HG03575 (cell line): Measurements from ENCODE around the gene IRF6.
A peak's percentile ranks its signal among the peaks of the same experiment; 100 is the strongest.
"Not testable (repeated sequence)": the region's sequence is repeated elsewhere in the genome, so short reads cannot be mapped to it uniquely, and the experiment has no call there.

ENCODE experiments used
- ATAC-seq: cut with Tn5 transposase; IDR thresholded peaks from one replicate; pipeline ENCODE4 v1.9.1; 2021; ENCODE audit not compliant: unreplicated experiment, insufficient number of reproducible peaks, low FRiP score; ENCODE audit errors: extremely low read depth

IRF6 gene

DNA sequence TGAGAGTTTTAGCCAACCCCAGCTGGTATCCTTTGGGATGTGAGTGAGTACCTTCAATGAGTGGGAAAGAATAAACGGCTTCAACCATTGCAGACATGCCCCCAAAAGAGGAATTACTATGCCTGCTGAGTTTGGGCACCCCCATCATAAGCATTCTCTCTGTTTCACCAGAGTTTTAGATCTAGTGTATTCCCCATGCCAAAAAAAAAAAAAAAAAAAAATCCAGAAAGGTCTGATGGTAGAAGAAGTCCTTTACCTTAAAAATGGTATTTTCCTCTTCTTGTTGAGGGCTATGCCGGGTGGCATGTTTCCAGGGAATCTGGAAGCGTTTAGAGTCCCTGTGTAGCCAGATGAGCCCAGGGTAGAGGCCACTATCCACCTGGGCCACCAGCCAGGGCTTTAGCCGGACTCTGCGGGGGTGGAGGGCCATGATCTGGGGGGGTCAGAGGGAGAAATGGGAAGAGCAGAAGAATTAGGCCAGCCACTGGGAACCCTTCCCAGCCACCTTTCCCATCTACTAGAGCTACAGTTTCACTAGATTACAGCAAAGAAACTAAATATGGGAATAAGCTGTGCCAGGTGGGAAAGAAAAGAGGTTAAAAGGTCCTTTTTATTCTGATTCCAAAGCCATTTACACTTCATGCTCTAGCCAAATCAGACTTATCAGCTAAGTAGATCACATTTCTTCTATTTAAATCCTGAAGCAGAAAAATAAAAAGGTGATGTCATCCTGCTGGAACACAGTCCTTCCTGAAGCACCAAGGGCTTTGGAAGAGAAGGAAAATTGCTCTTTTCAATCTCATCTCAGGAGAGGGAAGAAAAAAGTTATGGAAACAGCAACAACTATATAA lies 4.7 kb downstream of the IRF6 start:
- ATAC-seq, result no peak

DNA sequence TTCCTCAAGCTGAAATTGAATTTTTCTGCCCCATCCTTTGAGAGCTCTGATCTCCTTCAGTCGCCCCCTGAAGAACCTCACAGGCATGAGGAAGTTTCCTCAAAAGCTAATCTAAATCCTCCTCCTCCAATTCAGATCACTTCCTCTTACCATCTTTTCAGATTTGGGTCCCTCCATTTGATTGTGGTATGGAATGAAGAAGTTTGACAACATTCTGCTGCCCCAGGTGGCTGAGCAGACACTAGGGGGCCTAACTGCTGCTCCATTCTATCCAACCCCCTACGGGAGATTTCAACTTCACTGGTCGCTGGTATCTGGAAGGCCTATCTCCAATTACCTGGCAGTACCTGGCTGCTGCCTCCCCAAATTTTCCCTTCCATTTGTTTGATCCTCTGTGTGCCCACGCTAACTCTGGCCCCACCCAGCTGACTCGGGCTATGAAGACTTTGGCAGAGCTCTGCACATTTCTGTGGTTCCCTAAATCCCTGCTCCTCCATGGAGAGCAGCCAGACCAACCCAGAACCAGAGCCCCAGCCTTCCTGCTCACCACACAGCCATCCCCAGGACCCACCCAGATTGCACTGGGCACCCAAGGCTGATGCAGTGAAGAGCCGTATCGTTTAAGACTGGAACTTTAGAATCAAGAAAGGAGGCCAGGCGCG lies 7.8 kb downstream of the IRF6 start:
- ATAC-seq, result no peak

DNA sequence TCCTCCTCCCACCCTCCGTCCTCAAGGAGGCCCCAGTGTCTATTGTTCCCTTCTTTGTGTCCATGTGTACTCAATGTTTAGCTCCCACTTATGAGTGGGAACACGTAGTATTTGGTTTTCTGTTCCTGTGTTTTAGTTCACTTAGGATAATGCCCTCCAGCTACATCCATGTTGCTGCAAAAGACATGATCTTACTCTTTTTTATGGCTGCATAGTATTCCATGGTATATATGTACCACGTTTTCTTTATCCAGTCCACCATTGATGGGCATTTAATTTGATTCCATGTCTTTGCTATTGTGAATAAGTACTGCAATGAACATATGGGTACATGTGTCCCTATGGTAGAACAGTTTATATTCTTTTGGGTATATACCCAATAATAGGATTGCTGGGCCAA lies 12.2 kb downstream of the IRF6 start:
- not testable (repeated sequence) for ATAC-seq

DNA sequence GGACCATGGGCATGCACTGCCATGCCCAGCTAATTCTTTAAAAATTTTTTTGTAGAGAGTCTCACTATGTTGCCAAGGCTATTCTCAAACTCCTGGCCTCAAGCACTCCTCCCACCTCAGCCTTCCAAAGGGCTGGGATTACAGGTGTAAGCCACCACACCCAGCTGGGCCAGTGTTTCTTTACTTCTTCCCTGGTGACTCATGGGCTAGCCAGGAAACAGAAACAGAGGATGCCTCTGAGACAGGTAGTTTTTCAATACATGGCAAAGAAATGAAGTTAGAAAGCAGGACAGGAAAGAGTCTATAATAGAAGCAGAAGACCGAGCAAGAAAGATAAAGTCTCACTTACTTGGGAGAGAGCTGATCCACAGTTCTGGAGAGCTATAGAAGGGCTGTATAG lies 14.0 kb downstream of the IRF6 start:
- no peak for ATAC-seq

DNA sequence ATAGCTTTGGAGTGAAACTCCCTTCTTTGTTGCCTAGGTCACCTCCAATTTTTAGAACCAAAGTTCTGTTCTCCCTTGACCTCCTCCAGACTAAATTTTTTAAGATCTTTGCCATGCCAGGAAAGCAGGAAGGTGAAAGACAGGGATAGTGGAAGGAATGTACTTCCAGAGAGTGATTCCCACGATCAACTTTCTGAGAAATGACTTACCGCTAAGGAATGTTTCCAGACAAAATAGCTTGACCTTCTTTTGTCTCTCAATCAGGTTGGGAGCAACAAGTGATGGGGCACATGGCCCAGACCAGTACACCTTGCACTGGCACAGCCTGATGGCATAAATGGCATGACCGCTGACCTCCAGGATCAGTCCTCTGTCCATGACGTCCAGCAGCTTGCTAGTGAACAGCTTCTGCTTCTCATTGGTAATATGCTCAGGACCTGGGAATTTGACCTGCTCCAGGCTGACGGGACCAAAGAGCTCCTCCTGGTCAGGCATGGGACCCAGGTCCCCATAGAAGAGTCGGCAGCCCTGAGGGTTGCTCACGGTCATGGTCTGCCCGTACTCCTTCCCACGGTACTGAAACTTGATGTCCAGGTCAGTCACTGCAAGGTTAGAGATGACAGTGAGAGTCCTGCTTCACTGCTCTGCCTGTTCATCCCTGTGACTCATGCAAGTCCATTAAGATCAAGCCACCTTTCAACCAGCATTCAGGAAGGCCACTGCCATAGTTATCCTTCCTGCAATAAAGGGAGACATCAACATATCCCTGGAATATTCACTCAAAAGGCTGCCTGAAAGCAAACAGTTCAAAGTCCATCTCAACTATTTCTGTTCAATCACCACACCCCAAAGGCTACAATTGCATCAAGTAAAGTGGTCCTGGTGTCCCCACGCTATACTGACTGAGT lies 15.4 kb downstream of the IRF6 start:
- ATAC-seq, result no peak

DNA sequence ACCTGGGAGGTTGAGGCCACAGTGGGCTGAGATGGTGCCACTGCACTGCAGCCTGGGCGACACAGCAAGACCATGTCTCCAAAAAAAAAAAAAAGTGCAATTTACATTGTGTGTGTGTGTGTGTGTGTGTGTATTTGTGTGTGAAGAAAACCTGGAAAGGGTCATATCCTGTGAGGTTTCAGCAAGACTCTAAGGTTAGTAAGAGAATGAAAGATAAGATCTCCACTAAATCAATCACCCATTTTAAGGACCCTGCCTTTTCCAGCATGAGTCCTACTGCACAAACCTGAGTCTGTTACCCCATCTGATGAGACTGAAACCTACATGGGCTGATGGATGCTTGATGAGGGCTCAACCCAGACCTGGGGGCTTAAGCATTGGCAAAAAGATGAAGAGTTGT lies 16.7 kb downstream of the IRF6 start:
- no peak for ATAC-seq

DNA sequence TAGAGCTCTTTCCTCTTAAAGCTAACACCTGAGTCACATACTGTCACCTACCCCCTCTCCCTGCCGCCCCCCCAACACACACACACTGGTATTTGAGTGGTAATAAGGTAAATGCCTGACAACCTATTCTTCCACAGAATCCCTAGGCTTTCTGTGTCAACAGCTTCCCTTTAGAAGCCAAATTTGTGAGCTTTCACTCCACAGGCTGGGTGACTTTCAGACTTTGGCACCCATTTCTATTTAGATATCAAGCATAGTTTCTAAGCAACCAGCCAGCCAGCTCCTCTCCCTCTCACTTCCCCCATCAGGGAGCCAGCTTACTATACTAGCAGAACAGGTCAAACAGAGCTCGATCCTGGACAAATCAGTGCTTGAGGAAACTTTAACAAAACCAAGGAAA lies 18.4 kb downstream of the IRF6 start:
- no peak for ATAC-seq

DNA sequence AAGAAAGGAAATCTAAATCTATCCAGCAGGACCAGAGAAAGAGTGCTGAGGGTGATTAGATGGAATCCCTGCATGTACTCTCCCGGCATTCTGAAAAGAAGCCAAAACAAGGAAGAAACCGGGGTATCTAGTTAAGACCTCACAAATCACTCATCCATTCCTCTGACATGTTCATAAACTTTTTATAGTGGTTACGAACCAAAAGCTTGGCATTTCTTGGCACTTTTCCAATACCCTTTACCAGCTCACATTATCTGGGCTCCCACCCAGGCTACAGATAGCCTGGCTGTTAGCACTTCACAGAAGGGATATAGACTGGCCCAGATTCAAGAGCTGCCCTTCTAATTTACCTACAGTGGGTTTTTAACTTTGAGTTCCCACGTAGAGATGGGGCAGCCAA lies 19.8 kb downstream of the IRF6 start:
- no peak for ATAC-seq

DNA sequence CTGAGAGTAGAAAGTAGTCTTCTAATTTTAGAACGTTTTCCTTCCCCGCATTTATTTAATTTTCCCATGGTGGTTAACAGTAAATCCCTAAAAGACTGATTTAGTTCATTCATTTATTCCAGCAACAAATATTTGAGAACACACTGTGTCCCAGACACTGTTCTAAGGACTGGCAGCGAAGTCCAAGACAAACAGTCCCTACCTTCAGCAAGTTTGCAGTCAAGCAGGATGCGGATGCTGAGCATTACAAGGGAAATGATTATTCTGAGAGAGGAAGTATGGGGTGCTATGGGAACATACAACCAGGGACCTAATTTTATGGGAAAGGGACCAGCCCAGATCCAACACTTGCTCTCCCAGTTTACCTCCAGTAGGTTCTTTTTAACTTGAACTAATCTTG lies 20.4 kb downstream of the IRF6 start:
- ATAC-seq, result no peak

DNA sequence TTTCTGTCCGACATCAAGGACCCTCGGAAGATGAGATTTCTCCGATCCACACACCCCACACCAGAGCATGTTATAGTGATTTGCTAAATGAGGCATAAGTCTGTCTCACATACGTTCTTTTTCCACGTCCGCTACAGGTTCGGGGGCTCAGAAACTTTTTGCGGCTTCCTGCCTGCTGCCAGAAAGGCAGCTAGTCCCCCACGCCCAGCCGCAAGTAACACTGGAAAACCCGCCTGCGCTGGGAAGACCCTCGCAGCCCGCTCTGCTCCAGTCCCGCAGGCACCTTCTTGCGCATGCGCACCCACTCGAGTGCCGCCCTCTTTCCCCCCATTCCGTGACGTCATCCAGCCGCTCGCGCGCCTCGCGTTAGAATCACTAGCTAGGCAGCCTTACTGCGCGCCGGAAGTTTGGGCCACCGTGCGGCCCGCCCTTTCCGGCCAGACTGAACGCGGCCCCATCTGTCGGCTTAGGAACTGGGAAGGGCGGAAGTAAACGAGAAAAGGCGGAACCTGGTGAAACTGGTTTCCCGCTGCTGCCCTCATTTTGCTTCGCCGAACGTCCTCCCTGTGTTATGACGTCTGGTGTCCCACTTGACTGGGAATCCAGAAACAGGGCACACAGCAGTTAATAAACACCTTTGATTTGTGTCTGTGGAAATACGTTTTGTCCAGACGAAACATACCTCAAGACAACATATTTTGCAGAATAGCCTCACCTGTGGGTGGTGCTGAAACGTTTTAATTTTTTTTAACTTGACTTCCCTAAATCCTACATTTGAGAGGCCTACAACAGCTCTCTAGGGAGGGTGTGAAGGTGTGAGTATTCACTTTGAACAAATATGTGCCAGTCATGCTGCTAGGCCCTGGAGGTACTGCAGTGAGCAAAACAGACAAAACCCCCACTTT lies 21.4 kb downstream of the IRF6 start, which contains the start of gene C1orf74:
TSS of gene C1orf74 (minus strand) at position 295 of the 905 bp plus-strand sequence. CDS start 925 bp downstream, outside the sequence.
- ATAC-seq, result peak; percentile 71

DNA sequence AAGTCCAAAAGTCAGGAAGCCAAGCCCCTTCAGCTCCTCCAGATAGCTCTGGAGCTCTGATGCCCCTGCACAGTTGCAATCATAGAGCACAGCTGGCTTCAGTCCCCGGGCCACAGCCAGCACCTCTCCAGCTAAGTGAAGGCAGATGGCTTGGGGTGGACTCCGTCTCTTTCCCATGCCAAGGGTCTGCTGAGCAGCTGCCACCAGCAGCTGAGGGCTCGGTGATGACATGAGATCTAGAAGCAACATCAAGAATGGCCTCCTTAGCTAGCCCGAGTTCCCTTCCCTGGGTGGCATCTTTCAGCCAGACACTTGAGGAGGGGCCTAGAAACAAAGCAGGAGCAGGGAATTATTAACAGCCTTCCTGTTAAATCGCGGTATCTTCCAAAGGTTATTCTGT lies 22.6 kb downstream of the IRF6 start:
- ATAC-seq, result no peak

DNA sequence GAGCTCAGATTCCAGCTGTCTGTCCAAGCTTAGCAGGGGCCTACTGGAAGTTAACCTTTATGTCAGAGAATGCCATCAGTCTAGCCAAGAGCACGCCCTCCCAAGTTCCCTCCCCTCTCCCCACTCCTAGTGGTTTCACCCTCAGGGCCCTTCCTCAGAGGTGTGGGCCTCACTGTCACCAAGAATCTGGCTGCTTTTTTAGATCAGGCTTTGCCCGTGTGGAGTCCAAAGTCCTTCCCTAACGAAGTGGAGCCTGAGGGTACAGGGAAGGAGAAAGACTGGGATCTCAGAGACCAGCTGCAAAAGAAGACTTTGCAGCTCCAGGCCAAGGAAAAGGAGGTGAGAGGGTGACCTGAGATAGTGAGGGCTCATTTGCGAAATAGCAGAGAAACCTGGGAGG lies 25.7 kb downstream of the IRF6 start:
- ATAC-seq, result no peak

DNA sequence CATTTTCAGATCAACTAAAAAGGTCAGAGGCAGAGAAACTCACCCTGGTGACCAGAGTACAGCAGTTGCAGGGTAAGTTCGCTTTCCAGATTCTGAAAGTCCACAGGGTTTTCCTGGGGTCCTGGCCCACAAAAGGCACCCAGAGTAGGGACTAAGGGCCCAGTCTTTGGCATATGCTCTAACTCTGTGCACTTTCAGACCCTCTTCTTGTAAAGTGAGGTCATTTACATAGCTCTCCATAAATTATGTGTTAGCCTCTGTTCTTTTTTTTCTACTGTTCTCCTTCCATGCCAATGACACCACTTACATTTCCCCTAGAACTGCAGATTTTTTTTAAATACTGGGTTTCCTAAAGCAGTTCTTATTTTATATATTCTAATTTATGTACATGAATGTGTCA lies 27.8 kb downstream of the IRF6 start:
- no peak for ATAC-seq

DNA sequence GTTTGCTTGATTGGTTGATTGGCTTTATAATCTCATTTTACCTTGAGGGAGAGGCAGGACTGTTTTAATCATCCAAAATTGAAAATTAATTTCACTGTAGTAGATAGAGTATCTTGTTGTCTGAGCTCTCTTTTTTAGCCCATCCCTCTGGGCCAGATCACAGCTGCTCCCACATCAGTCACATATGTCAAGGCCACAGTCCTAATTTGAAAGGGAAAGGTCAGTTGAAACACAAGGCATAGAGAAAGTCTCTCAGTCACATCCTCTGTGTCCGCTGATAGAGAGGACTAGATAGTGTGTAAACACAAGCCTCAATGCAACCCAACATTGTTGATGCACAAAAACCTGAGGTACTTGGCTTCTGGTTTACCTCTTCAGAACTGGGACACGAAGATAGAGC lies 28.4 kb downstream of the IRF6 start:
- ATAC-seq, result no peak

DNA sequence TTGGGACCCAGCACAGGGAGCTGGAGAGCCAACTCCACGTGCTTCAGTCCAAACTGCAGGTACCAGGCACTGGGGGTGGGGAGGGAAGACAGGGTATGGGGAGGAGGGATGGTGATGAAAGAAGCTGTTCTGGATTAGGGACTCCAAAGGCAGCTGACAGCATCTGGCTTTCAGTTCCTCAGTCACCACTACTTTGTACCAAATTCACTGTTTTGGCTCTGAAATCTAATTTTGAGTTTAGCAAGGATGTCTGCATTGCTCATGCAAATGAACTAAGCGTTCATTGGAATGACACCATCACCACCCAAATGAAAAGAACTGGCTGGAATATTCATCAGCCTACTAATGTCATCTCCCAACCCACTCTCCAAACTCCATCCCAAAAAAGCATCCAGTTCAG lies 30.3 kb downstream of the IRF6 start:
- ATAC-seq, result no peak

DNA sequence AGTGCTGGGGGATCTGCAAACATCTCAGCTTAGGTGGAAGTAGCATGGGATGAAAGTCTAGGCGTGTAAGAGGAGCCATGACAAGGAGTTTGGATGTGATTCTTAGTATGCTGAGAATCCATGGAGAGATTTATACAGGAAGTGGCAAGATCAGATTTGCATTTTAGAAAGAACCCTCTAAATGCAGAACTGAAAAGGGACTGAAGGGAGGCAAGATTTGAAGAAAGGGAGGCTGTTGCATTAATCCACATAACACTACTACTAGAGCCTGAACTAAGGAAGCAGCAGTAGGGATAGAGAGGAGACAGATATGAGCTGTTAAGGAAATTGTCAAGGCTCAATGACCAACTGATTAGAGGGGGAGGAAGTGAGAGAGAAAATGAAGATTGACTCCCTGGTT lies 31.4 kb downstream of the IRF6 start:
- ATAC-seq, result no peak

DNA sequence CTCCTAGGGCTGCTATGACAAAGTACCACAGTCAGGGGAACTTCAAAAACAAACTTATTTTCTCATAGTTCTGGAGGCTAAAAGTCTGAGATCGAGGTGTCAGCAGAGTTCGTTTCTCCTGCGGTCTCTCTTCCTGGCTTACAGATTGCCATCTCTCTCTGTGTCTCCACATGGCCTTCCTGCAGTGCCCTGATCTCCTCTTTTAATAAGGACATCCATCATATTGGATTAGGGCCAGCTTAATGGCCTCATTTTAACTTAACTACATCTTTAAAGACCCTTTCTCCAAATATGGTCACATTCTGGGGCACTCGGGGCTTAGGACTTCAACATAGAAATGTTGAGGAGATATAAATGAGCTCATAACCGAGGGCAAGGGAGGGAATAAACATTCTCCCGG lies 33.8 kb downstream of the IRF6 start:
- no peak for ATAC-seq

DNA sequence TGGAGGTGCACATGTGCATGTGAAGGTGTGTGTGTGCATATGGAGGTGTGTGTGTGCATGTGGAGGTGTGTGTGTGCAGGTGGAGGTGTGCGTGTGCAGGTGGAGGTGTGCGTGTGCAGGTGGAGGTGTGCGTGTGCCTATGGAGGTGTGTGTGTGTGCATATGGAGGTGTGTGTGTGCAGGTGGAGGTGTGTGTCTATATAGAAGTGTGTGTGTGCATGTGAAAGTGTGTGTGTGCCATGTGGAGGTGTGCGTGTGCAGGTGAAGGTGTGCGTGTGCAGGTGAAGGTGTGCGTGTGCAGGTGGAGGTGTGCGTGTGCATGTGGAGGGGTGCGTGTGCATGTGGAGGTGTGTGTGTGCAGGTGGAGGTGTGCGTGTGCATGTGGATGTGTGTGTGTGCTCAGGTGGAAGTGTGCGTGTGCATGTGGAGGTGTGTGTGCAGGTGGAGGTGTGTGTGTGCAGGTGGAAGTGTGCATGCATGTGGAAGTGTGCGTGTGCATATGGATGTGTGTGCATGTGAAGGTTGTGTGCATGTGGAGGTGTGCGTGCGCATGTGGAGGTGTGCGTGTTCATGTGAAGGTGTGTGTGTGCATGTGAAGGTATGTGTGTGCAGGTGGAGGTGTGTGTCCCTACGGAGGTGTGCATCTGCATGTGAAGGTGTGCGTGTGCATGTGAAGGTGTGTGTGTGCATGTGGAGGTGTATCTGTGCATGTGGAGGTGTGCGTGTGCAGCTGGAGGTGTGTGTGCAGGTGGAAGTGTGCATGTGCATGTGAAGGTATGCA lies 35.1 kb downstream of the IRF6 start:
- ATAC-seq, result no peak
